ENCODE measurements around the gene CYP11A1.

Gene CYP11A1

GRCh38 chr15:74301583-74302361 lies 65.7 kb downstream of the CYP11A1 start:
- no peak for DNase-seq (ENCODE audit: low spot score)

GRCh38 chr15:74300057-74300795 lies 67.2 kb downstream of the CYP11A1 start:
- no peak for DNase-seq (ENCODE audit: low spot score)

DNA sequence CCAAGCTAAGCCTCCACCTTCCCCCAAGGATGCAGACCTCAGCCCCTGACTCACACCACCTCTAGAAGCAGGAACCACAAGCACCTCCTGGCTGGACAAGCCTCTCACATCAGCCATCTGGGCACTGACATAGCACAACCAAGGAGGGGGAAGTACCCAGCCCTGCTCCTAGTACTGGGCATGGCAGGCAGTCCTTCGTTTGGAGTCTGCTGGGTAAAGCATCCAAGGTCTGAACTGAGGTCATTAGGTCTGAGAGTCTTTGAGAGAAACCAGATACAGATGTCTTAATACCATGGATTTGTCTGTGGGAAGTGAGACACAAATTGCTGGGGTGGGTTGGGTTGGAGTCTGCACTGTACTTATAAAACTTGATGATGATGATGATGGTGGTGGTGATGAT lies 69.6 kb downstream of the CYP11A1 start:
- DNase-seq (ENCODE audit: low spot score) = no peak

DNA sequence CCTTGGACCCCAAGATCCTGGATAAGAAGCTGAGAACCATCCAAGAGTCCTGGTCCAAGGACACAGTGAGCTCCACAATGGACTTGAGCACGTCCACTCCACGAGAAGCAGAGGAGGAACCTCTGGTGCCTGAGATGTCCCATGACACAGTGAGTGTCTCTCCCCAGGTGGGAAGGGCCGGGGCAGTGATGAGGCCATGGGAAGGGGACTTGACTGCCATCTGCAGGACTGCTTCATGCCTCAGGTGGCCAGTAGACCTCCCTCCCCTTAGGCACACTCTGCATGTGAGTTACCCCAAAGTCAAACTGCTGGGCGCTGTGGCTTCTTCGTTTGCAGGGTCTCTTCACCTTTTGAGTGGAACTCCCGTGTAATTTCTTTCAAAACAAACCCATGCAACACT lies 71.6 kb downstream of the CYP11A1 start:
- DNase-seq (ENCODE audit: low spot score) = peak; percentile 41

DNA sequence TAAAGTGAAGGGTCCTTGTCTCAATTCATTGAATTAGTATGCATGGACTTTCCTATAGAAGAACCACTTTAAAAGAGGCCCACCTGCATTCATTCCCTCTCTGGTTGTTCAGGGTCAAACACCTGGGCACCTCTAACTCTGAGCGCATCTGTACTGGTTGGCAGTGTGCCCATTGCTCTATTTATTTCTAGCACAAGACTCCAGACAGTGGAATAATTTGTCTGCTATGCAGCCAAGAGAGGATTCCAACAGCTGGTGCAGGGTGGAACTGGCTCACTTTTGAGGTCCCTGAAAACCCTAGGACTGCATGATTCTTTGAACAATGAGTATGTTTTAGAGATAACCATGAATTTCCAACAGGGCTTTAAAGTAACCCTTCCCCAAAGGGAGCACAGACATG lies 73.4 kb downstream of the CYP11A1 start:
- no peak for DNase-seq (ENCODE audit: low spot score)

DNA sequence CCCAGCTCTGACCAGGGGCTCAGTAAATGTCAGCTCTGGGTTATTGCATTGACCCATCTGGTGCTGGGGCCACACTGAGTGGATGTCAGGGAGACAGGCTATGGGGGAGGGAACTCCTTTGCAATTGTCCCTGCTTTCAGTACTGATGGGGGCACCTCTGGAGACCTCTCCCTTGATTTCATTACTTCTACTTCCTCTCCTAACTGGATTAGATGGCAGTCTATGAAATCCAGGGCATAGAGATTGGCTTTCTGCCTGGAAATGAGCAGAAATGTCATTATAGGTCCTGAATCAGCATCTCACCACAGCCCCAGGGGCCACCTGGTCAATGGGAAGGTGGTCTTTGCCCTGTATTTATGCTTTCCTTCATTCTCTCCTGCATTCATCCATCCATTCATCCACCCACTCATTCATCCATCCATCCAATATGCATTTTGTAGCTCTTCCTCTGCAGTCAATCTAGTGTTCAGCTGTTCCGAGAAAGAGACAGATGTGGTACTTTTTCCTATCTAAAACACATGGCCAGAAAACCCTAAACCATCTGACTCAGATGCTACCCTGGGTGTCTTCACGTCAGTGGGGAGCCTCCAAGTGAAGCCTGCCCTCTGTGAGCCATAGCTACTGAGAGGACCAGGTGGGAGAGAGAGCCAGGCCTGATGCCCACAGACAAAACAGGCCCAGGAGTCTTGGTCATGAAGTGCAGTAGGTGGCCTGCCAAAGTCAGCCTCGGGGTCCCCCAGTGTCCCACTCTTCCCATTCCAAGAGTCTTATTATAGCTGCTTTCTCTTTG lies 74.2 kb downstream of the CYP11A1 start:
- DNase-seq (ENCODE audit: low spot score) = no peak

DNA sequence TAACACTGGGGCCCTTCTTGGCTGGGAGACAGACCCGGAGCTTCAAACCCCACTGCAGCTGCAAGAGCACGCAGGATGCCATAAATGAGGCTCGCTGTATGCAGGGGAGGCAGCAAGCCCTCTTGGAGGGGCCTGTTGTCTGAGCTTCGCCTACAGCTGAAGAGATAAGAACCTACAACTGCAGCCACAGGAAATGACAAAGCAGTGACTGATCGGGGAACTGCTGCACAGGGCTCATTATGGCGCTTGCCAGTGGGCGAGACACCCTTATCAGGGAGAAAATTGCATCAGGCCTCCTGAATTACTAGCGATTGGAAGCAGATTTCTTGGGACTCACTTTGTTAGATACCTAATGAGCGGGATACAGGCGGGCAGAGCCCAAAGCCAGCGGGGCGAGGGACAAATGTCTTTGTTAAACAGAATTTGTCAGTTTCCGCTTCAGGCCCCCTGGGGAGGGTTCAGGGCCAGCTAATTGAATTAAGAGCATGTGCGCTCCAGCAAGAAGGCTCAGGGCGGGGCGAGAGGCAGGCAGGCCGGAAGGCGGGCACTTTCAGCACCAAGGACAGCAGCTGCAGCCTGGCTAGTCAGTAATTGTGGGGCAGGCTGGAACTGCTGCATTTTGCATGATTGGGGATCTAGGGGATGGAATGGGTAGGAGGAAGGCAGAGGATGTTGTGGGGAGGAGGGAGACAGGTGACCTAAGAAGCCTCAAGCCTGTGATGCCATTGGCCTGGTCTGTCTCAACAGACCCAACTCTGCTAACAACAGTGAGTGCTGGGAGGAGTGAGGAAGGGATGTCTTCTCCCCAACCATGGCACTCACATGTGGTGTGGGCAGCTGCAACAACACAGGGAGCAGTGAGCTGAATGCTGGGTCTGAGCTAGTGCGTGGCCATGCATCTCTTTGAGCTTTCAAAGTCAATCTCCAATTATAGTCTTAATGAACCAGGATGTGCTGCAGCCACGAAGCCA lies 76.1 kb downstream of the CYP11A1 start:
- peak; percentile 64 for DNase-seq (ENCODE audit: low spot score)

DNA sequence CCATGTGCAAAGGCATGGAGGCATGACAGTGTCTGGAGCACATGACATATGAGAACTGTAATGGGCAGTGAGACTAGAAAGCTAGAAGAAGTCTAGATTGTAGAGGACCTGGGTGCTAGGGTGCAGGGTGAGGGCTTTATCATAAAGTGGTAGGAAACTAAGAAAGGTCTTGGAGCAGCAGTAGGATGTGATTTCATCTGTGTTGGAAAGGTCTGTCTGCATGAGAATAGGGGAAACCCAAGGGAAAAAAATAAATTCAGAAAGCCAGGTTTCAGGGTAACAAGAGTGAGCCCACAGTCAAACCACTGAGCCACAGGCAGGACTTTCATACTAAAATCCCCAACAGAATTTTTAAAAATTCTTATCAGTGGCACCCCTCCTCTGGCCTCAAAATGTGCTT lies 76.8 kb downstream of the CYP11A1 start:
- no peak for DNase-seq (ENCODE audit: low spot score)

GRCh38 chr15:74289671-74290070 lies 77.8 kb downstream of the CYP11A1 start:
- no peak for DNase-seq (ENCODE audit: low spot score)

Measured in SW480 (cell line).